Stomach (tissue), 9 donors: ENCODE data around the gene CSMD2. TPM values are rescaled to one million over a fixed set of nuclear protein-coding genes. Genes with fewer than 3 reads are reported as not detected.

Source experiments
- DNase-seq, 2 donors: peaks; one replicate each; pipeline versions ENCODE4 v3.0.0 to v3.0.0-alpha.2; 2013 to 2019
- H3K27ac ChIP-seq, 5 donors: fragments of 200-600 bp in 4 of 5; sonication (generic) in 4 of 5; one replicate each; pipeline ENCODE4 v1.5.1; 2013 to 2019; ENCODE audit warnings: mild to moderate bottlenecking in 1 of 5, moderate library complexity in 1 of 5
- H3K27me3 ChIP-seq, 3 donors: fragments of 200-600 bp; sonication (generic); one replicate each; pipeline ENCODE4 v1.5.1; 2017 to 2019; ENCODE audit warnings: mixed run types in 1 of 3
- H3K36me3 ChIP-seq, 4 donors: fragments of 200-600 bp; sonication (generic); 1 replicate in 3 of 4; 2 replicates in 1 of 4; pipeline ENCODE4 v1.5.1; 2016 to 2019
- H3K4me1 ChIP-seq, 4 donors: fragments of 200-600 bp; sonication (generic); one replicate each; pipeline ENCODE4 v1.5.1; 2016 to 2019
- H3K4me3 ChIP-seq, 4 donors: fragments of 200-600 bp; sonication (generic) in 3 of 4; one replicate each; pipeline ENCODE4 v1.5.1; 2016 to 2019; ENCODE audit warnings: mild to moderate bottlenecking in 1 of 4
- H3K9me3 ChIP-seq, 4 donors: fragments of 200-600 bp; sonication (generic); one replicate each; pipeline ENCODE4 v1.5.1; 2016 to 2019
- EP300 ChIP-seq: sonication (generic); formaldehyde crosslinking; IDR thresholded peaks from one replicate; pipeline ENCODE4 v1.6.1; 2017; ENCODE audit warnings: antibody characterized with exemption
- POLR2A ChIP-seq, 4 donors: fragments of 450-650 bp; IDR thresholded peaks; one replicate each; pipeline ENCODE4 v1.6.1; 2016; ENCODE audit warnings: antibody characterized with exemption in 4 of 4, control low read depth in 2 of 4, mild to moderate bottlenecking in 1 of 4, moderate library complexity in 1 of 4
- POLR2AphosphoS5 ChIP-seq, 3 donors: sonication (generic); formaldehyde crosslinking; IDR thresholded peaks; one replicate each; pipeline ENCODE4 v1.6.1; 2016; ENCODE audit warnings: antibody characterized with exemption in 3 of 3
- WGBS, 5 donors: extraction: QIAGEN DNeasy Blood & Tissue Kit in 3 of 5; methylation state at CpG; one replicate each; pipeline versions ENCODE4 v1.1.5 to v1.1.7; 2013 to 2018; 5-methylcytosine and 5-hydroxymethylcytosine counted together
- intact Hi-C: fragments of 100-400 bp; cut with DNase I; formaldehyde crosslinking; loops from one replicate; pipeline ENCODE4 v1.15.1; 2023; ENCODE audit warnings: low total_unique reads
- polyA plus RNA-seq, 3 donors: library from polyadenylated mRNA; stranded (reverse); fragments of 200-250 nt; gene quantifications; one replicate each; pipeline ENCODE4 v1.2.3, GENCODE V29; 2013
- total RNA-seq, 5 donors: library from RNA; depleted of rRNA; stranded (reverse); fragments of >200 nt; gene quantifications; one replicate each; pipeline versions ENCODE4 v1.1.0 to v1.2.3, GENCODE V29; 2014 to 2016
- TF ChIP-seq, protein P1 (sequence below), 7 experiments: fragments of 450-650 bp in 4 of 7; fragments of 200-600 bp in 3 of 7; sonication (generic) in 3 of 7; IDR thresholded peaks; one replicate each; pipeline ENCODE4 v1.5.1; 2016 to 2019; ENCODE audit warnings: antibody characterized with exemption in 7 of 7, control low read depth in 2 of 7, mild to moderate bottlenecking in 1 of 7
- donor health status: healthy with polysubstance abuse.
- donor health status: Bipolar disorder and iron deficiency.
- donor health status: healthy.

CSMD2 gene
- total and polyA plus RNA-seq, 8 donors, result 0.10 to 3.5 (median 0.37) TPM; not detected in 1

DNA sequence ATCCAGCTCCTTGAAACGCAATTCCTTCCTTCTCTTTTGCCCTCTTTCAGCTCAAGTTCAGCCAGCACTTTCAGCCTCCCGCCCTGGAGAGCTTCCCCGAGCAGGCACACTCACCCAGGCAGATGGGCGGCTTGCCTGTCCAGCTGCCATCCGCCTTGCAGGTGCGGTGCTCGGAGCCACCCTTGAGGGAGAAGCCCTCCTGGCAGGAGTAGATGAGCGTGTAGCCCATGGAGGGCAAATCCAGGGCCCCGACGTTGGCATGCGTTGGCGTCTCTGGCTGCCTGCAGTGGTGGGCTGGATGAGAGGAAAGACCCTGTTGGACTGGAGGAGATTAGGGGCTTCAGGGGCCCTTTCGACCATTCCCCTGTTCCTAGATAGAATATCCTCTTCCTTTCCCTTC lies 632.1 kb downstream of the CSMD2 start:
- intact Hi-C loops, result no loop called here
- no peak for DNase-seq
- Histone ChIP-seq H3K36me3 (no peaks in the 10 kb centered on the region), H3K4me1 (no peaks in the 10 kb centered on the region), H3K4me3 (no peak overlapping the region), H3K9me3 (no peaks in the 10 kb centered on the region), H3K27ac (no peak overlapping the region), H3K27me3 (peaks cover 0 to 23% (median 0%) of the 10 kb centered on the region in 3 donors)
- no peak for TF ChIP-seq EP300
- TF ChIP-seq, protein P1, sequence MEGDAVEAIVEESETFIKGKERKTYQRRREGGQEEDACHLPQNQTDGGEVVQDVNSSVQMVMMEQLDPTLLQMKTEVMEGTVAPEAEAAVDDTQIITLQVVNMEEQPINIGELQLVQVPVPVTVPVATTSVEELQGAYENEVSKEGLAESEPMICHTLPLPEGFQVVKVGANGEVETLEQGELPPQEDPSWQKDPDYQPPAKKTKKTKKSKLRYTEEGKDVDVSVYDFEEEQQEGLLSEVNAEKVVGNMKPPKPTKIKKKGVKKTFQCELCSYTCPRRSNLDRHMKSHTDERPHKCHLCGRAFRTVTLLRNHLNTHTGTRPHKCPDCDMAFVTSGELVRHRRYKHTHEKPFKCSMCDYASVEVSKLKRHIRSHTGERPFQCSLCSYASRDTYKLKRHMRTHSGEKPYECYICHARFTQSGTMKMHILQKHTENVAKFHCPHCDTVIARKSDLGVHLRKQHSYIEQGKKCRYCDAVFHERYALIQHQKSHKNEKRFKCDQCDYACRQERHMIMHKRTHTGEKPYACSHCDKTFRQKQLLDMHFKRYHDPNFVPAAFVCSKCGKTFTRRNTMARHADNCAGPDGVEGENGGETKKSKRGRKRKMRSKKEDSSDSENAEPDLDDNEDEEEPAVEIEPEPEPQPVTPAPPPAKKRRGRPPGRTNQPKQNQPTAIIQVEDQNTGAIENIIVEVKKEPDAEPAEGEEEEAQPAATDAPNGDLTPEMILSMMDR (IDR thresholded peaks at IDR 0.05), result no peak
- TF ChIP-seq POLR2A (IDR thresholded peaks at IDR 0.05), result no peak
- no peak for TF ChIP-seq POLR2AphosphoS5 (IDR thresholded peaks at IDR 0.05)
- WGBS, 5 donors, result 88 to 96% (median 94%) methylated on average over 13 of the region's 13 CpGs

DNA sequence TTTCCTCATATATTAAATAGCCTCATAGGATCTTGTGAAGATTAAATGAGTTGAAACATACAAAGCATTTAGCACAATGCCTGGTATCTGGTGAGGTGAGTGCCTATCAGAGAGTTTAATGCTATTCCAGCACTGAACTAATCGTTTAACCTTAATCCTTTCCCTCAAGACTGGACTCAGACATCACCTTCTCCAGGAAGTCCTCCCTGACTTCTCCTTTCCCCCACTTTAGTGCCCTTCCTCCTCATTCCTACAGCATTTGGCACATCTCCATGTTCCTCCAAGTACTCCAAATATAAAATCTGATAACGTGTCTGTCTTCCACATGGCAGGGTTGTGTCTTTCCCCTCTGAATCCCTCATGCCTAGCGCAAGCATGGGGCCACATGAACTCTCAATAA lies 632.8 kb downstream of the CSMD2 start:
- peaks cover 0 to 21% (median 0%) of the 10 kb centered on the region in 3 donors for H3K27me3 ChIP-seq
- H3K27ac ChIP-seq, result no peak overlapping the region
- H3K36me3 ChIP-seq, result no peaks in the 10 kb centered on the region
- intact Hi-C loops, result no loop called here
- no peak for DNase-seq
- WGBS, 5 donors, result 56 to 74% (median 63%) methylated on average over 3 of the region's 3 CpGs
- no peaks in the 10 kb centered on the region for H3K4me1 ChIP-seq
- H3K4me3 ChIP-seq, result no peak overlapping the region
- H3K9me3 ChIP-seq, result no peaks in the 10 kb centered on the region
- TF ChIP-seq EP300, result no peak
- no peak for TF ChIP-seq POLR2AphosphoS5 (IDR thresholded peaks at IDR 0.05)
- TF ChIP-seq, protein P1 (IDR thresholded peaks at IDR 0.05), result no peak
- TF ChIP-seq POLR2A (IDR thresholded peaks at IDR 0.05), result no peak

DNA sequence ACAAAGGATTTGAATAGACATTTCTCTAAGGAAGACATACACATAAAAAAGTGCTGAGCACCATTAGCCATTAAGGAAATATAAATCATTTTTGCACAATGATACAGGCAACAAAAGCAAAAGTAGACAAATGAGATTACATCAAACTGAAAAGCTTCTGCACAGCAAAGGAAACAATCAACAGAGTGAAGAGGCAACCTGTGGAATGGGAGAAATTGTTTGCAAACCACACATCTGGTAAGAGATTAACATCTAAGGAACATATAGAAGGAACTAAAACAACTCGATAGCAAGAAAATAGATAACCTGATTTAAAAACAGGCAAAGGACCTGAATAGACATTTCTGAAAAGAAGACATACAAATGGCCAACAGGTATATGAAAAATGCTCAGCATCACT lies 635.1 kb downstream of the CSMD2 start:
- H3K36me3 ChIP-seq, result no peaks in the 10 kb centered on the region
- no peak overlapping the region for H3K27ac ChIP-seq
- H3K4me1 ChIP-seq, result no peaks in the 10 kb centered on the region
- 24 to 59% (median 44%) methylated on average over 1 of the region's 1 CpG for WGBS, 5 donors
- H3K9me3 ChIP-seq, result no peaks in the 10 kb centered on the region
- no peak for TF ChIP-seq POLR2AphosphoS5 (IDR thresholded peaks at IDR 0.05)
- no peak for TF ChIP-seq EP300
- no peak for TF ChIP-seq POLR2A (IDR thresholded peaks at IDR 0.05)
- TF ChIP-seq, protein P1 (IDR thresholded peaks at IDR 0.05), result no peak
- H3K27me3 ChIP-seq, result peaks cover 0 to 11% (median 0%) of the 10 kb centered on the region in 3 donors
- intact Hi-C loops, result no loop called here
- H3K4me3 ChIP-seq, result no peak overlapping the region
- DNase-seq, result no peak

DNA sequence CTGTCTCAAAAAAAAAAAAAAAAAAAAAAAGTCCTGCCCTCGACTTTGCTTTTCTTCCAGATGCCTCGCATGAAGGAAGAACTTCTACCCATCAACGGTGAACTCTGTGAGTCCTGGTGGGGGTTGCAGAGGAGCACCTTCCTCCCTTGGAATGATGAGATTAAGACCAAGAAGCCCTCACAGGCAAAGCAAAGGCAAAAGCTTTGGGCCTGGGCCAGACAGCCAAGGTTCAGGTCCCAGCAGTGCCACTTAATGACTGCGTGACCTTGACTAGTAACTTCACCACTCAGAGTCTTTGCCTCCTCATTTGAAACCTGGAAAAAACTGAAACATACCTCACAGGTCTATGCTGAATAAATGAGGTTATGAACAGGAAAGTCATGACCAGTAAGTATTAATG lies 637.1 kb downstream of the CSMD2 start:
- H3K4me1 ChIP-seq, result no peaks in the 10 kb centered on the region
- DNase-seq, result no peak
- no peaks in the 10 kb centered on the region for H3K36me3 ChIP-seq
- H3K27ac ChIP-seq, result no peak overlapping the region
- intact Hi-C loops, result no loop called here
- H3K4me3 ChIP-seq, result no peak overlapping the region
- H3K27me3 ChIP-seq, result peaks cover 0 to 1% (median 0%) of the 10 kb centered on the region in 3 donors
- H3K9me3 ChIP-seq, result no peaks in the 10 kb centered on the region
- TF ChIP-seq POLR2AphosphoS5 (IDR thresholded peaks at IDR 0.05), result no peak
- TF ChIP-seq POLR2A (IDR thresholded peaks at IDR 0.05), result no peak
- TF ChIP-seq EP300, result no peak
- TF ChIP-seq, protein P1 (IDR thresholded peaks at IDR 0.05), result no peak
- 73 to 89% (median 80%) methylated on average over 4 of the region's 4 CpGs for WGBS, 5 donors
